HG03520 (cell line): ENCODE measurements around the gene STK31.
"Not testable (repeated sequence)": the region's sequence is repeated elsewhere in the genome, so short reads cannot be mapped to it uniquely, and the experiment has no call there.

Source experiments
- ATAC-seq: cut with Tn5 transposase; IDR thresholded peaks from one replicate; pipeline ENCODE4 v1.9.1; 2021; ENCODE audit warnings: mild to moderate bottlenecking, moderate library complexity; ENCODE audit not compliant: unreplicated experiment

Gene STK31

DNA sequence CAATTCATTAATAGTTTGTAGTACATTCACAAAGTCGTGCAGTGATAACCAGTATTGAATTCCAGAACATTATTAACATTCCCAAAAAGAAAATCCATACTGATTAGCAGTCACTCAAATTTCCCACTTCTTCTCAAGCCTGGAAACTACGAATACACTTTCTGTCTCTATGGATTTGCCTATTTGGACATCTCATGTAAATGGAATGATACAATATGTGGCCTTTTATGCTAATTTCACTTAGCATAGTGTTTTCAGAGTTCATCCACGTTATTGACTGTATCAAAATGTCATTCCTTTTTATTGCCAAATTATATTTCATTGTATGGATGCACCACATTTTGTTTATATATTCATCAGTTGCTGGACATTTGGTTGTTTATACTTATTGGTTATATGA is 78.8 kb downstream of the STK31 start:
- ATAC-seq, result no peak

DNA sequence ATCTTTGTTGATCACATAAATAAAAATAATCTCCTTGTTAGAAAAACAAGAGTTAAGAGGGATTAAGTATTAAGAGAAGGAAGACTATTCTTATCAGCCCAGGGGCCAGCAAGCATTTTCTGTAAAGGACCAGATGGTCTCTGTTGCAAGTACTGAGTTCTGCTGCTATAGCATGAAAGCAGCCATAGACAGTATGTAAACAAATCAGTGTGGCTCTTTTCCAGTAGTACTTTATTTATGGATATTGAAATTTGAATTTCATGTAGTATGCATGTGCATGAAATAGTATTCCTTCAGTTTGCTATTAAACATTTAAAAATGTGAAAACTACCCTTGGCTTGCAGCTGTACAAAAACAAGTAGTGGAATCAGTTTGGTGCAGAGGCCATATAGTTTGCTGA is 81.7 kb downstream of the STK31 start:
- ATAC-seq, result no peak

DNA sequence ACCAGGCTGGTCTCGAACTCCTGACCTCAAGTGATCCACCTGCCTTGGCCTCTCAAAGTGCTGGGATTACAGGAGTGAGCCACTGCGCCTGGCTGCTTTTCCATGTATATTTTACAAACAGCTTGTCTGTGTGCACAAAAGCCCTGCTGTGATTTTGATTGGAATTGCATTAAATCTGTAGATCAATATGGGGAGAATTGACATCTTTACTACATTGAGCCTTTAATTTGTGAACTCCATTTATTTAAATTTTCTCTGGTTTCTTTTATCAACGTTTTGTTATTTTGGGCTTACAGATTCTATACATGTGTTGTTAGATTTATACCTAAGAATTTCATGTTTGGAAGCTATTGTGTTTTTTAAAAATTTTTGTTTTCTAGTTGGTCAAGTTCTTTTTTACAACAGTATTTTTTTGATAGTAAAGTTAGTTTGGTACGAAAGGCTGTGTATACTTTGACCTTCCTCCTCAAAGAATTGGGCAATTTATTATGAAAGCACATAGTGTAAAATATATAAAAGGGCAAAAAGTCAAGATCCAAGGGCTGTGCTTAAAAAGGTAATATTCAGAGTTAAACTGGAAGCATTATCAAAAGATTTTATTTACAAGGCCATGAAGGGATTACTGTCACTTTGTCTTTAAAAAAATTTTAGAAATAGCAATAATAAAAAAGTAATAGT is 92.8 kb downstream of the STK31 start:
- ATAC-seq, result no peak

DNA sequence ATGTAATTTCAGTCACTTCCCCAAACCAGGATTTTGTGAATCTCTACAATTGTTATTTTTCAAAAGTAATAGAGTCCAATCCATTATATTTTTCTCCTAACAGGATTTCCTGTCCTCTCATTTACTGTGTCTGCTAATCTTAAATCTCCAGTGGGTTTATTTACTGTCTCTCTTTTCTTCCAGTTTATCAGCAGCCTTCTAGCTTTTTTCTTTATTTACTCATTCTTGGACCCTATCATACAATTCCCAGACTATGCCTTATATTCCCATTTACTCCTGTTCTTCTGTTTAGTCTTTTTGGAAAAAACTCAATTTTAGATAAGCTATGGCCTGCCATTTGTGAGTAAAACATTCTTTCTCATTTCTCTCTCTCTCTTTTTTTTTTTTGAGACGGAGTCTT is 94.7 kb downstream of the STK31 start:
- no peak for ATAC-seq

DNA sequence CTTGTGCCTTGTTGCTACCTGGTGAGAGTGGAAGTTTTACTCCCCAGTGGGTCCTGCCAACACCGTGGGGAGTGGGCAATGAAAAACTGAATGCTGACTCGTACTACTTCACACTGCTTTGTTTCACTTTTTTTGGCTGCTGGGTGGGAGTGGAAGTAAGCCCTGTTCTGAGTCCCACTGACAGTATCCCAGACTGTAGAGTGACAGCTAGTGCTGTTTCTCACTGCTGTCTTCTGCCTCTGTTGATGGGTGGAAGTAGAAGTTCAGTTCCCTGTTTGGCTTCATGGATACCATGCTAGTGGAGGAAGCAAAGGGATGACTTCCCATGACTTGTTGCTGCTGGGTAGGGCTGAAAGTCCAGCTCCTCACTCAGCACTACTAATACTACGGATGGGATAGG is 98.4 kb downstream of the STK31 start:
- ATAC-seq, result no peak

DNA sequence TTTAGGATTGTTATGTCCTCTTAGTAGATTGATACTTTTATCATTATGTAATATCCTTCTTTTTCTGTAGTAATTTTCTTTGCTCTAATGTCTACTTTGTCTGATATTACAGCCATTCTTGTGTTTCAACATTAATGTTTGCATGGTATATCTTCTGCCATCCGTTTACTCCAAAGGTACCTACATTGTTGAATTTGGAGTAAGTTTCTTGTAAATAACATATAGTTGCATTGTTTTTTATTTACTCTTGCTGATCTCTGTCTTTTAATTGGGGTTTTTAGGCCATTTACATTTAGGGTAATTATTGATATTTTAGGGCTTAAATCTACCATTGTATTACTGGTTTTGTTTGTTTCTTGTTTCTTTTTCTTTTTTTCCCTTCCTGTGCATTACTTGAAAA is 100.1 kb downstream of the STK31 start:
- no peak for ATAC-seq

DNA sequence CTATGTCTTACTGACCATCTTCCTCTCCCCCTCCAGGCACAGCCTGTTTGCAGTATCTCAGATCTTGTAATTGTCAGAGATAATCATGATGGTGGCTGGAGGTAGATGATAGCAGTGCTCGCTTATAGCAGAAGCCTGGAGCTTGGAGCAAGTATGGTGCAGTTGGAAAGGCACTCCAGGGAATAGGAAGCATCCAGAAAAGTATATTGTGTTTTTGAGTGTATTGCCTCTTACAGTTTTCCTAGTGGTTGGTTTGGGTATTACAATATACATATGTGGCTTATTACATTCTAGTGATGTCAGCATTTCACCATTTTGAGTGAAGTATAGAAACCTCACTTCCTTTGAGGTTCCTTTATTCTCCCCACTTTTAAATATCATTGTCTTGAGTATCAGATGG is 101.5 kb downstream of the STK31 start:
- no peak for ATAC-seq

DNA sequence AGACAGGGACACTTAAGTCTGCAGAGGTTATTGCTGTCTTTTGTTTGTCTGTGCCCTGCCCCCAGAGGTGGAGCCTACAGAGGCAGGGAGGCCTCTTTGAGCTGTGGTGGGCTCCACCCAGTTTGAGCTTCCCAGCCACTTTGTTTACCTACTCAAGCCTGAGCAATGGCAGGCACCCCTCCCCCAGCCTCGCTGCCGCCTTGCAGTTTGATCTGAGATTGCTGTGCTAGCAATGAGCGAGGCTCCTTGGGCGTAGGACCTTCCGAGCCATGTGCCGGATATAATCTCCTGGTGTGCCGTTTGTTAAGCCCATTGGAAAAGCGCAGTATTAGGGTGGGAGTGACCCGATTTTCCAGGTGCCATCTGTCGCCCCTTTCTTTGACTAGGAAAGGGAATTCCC is 118.1 kb downstream of the STK31 start:
- ATAC-seq, result not testable (repeated sequence)

DNA sequence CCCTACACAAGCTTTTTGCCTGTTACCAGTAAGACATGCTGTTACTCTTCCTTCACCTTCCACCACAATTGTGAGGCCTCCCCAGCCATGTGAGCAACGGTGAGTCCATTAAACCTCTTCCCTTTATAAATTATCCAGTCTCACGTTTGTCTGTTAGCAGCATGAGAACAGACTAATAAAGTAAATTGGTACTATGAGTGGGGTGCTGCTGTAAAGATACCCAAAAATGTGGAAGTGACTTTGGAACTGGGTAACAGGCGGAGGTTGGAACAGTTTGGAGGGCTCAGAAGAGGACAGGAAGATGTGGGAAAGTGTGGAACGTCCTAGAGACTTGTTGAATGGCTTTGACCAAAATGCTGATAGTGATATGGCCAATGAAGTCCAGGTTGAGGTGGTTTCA is 122.7 kb downstream of the STK31 start:
- not testable (repeated sequence) for ATAC-seq

DNA sequence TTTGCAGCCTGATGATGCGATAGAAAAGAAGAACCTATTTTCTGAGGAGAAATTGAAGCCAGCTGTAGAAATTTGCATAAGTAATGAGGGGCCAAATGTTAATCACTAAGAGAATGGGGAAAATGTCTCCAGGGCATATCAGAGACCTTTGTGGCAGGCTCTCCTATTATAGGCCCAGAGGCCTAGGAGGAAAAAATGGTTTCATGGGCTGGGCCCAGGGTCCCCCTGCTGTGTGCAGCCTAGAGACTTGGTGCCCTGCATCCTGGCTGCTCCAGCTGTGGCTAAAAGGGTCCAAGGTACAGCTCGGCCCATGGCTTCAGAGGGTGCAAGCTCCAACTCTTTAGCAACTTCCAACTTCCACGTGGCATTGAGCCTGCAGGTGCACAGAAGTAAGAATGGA is 123.4 kb downstream of the STK31 start:
- ATAC-seq, result no peak

DNA sequence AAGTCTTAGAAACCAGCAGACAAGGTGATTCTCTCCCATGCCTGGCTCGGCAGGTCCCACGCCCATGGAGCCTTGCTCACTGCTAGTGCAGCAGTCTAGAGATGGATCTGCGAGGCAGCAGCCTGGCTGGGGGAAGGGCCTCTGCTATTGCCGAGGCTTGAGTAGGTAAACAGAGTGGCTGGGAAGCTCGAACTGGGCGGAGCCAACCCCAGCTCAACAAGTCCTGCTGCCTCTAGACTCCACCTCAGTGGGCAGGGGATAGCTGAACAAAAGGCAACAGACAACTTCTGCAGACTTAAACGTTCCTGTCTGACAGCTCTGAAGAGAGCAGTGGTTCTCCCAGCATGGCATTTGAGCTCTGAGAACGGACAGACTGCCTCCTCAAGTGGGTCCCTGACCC is 134.8 kb downstream of the STK31 start:
- not testable (repeated sequence) for ATAC-seq

DNA sequence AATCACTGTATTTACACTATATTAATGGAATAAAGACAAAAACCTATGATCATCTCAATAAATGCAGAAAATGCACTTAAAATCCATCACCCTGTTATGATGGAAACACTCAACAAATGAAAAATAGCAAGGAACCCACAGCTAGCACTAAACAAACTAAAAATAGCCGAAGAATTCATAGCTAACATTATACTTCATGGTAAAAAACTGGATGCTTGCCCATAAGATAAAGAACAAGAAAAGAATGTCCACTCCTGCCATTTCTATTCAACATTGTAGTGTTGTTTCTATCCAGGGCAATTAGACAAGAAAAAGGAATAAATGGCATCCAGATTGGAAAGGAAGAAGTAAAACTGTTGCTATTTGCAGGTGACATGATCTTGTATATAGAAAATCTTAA is 142.1 kb downstream of the STK31 start:
- ATAC-seq, result no peak

DNA sequence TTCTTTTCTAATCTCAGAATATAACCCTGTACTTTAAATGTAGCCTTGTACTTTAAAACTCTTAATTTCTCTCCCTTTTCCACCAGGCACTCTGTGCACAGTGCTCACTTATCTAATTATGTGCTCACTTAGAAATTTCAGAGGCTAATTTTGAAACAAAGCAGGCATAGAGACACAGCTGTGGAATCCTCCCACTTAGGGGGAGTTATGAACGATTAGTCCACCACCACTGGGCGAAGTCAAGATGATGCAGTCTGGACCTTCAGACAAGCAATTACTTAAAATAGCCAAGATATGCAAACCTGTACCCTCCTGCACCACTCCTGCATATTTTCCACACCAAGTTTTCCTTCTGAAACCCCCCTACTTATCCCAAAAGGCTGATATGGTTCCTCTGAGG is 143.0 kb downstream of the STK31 start:
- ATAC-seq, result no peak

DNA sequence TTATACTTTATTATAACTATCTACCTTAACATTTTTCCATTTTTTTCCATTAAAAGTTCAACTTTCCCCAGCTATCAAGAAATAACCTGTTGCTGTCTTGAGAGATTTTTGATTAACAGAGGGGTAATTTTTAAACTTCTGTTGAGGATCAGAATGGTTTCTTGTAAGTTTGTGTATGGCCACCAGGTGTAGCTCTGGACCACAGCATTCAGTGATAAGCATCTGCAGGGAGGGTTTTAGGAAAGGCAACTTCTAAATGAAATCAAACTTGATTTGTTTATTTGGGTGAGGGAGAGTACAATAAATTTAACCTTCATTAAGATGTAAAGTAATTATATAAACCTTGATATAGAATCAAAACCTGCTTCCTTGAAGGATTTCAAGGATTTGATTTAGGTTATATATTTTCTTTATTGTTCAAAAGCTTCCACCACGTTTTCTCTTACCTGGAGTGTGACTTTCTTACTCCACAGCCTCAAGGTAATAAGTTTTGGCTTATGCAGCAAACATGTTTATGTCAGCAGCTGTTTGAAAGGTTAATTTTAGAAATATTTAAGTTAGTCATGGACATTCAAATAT is 153.3 kb downstream of the STK31 start:
- ATAC-seq, result no peak

DNA sequence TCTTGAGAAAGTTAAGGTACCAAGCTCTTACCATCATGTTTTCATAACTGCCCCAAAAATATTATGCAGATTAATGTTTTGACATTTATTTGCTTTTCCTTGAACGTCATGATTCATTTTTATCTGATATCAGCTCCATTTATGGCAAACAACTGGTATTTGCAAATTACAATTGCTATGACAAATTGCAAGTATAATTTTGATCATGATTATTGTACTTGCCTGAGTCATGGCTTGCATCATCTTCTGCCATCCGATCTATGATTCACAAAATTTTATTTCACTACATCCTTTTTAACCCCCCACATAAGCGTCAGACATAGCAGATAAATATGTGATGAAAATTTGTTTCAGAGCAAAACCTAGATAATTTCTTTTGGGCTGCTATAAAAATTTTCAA is 155.0 kb downstream of the STK31 start:
- no peak for ATAC-seq

DNA sequence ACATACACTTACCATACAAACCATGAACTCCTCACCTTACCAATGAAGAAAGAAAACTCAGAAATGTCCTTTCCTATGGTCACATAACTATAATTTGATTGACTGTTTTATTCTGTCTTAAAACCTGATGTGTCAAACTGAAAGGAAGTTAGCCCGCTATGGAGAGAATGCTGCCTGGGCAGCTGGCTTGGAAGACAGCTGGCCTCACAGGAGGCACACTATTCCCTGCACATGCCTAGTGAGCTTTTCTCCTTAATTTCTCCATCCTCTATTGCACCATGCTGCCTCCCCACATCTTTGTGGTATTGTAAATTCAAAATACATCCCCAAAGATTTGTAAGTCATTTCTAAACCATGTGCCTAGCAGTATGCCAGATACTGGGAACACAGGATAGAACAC is 163.3 kb downstream of the STK31 start:
- ATAC-seq, result no peak

DNA sequence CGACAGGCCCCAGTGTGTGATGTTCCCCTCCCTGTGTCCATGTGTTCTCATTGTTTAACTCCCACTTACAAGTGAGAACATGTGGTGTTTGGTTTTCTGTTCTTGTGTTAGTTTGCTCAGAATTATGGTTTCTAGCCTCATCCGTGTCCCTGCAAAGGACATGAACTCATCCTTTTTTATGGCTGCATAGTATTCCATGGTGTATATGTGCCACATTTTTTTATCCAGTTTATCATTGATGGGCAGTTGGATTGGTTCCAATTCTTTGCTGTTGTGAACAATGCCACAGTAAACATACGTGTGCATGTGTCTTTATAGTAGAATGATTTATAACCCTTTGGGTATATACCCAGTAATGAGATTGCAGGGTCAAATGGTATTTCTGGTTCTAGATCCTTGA is 166.5 kb downstream of the STK31 start:
- not testable (repeated sequence) for ATAC-seq
